Endometrial microvascular endothelial cells (primary cell): Measurements from ENCODE around the gene ALDOA. TPM values are rescaled to one million over a fixed set of nuclear protein-coding genes. Genes with fewer than 3 reads are reported as not detected.

ENCODE experiments used
- in situ Hi-C: cut with HindIII; loops from 2 replicates; pipeline ENCODE4 v1.10.0; 2017; ENCODE audit warnings: low sequenced_read_pairs, low pct_unique_long_range_greater_than_20kb; ENCODE audit errors: inconsistent ontology term
- total RNA-seq: library from RNA; depleted of rRNA; stranded (reverse); fragments of >200 nt; gene quantifications from one replicate; pipeline ENCODE4 v1.2.3, GENCODE V29; 2015; ENCODE audit errors: inconsistent ontology term

Gene ALDOA
- total RNA-seq, 1 donor from 2014 or later, result 1,335 TPM

DNA sequence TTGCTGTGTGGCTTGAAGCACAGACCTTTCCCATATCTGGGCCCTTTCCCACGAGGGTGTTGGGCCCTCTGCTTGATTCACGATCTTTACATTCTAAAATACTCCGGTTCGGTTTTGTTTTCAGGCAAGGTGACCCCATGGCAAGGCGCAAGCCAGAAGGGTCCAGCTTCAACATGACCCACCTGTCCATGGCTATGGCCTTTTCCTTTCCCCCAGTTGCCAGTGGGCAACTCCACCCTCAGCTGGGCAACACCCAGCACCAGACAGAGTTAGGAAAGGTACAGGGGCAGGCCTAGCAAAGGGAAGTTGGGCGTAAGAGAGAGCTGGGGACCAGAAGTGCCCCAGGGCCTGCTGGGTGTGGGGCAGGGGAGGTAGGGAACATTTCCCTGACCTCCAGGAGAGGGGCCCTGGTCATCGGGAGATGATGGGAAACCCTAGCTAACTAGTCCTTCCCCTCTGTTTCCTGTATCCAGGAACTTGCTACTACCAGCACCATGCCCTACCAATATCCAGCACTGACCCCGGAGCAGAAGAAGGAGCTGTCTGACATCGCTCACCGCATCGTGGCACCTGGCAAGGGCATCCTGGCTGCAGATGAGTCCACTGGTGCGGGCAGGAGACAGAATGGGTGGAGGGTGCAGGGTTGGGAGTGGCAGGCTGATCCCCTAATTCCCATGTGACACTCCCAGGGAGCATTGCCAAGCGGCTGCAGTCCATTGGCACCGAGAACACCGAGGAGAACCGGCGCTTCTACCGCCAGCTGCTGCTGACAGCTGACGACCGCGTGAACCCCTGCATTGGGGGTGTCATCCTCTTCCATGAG, 1.4 kb downstream of the ALDOA start:
- in situ Hi-C loops, result no loop called here

DNA sequence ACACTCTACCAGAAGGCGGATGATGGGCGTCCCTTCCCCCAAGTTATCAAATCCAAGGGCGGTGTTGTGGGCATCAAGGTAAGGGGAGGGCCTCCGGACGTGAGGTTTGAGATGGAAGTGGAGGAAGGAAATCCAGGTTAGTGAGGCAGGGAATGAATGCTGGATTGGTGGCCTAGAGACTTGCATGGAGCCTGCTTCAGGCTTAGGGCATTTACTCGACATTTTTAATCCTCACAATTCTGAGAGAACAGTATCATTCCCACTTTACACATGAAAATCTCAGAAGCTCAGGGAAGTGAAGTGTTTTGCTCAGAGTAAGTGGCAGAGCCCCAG, 2.0 kb downstream of the ALDOA start:
- in situ Hi-C loops, result no loop called here

DNA sequence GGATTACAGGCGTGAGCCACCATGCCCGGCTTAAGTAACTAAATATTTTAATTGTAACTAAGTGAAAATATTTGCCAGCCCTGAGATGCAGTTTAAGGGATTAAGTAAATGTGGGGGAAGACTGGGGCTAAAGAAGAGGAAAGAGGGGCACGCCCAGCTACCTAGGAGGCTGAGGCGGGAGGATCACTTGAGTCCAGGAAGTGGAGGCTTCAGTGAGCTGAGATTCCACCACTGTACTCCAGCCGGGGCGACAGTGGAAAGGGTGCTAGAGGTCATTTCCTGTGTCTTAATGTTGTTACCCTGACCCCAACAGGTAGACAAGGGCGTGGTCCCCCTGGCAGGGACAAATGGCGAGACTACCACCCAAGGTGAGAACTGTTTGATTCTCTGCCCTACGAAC, 2.8 kb downstream of the ALDOA start:
- in situ Hi-C loops, result no loop called here

DNA sequence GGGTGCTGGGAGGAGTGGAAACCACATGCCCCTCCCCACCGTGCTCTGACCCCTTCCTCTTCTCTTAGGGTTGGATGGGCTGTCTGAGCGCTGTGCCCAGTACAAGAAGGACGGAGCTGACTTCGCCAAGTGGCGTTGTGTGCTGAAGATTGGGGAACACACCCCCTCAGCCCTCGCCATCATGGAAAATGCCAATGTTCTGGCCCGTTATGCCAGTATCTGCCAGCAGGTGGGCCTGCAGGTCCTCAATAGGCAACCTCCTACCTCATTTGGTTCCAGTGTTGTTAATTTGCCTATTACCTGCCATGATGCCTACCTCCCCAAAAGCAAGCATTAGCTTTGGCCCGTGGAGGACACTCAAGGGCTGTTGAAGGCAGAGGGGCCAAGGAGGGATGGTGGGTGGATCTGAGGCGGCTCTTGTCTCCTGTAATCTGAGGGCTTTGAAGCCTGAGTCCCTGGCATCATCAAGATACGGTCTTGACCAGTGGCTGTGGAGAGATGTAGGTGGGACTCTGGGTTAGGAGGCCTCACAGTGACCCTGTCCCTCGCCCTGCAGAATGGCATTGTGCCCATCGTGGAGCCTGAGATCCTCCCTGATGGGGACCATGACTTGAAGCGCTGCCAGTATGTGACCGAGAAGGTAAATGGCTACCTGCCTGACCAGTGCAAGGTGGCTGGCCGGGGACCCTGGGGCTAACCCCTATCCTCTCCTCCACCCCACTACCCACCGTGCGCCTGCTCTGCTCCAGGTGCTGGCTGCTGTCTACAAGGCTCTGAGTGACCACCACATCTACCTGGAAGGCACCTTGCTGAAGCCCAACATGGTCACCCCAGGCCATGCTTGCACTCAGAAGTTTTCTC, 3.4 kb downstream of the ALDOA start:
- in situ Hi-C loops, result no loop called here

DNA sequence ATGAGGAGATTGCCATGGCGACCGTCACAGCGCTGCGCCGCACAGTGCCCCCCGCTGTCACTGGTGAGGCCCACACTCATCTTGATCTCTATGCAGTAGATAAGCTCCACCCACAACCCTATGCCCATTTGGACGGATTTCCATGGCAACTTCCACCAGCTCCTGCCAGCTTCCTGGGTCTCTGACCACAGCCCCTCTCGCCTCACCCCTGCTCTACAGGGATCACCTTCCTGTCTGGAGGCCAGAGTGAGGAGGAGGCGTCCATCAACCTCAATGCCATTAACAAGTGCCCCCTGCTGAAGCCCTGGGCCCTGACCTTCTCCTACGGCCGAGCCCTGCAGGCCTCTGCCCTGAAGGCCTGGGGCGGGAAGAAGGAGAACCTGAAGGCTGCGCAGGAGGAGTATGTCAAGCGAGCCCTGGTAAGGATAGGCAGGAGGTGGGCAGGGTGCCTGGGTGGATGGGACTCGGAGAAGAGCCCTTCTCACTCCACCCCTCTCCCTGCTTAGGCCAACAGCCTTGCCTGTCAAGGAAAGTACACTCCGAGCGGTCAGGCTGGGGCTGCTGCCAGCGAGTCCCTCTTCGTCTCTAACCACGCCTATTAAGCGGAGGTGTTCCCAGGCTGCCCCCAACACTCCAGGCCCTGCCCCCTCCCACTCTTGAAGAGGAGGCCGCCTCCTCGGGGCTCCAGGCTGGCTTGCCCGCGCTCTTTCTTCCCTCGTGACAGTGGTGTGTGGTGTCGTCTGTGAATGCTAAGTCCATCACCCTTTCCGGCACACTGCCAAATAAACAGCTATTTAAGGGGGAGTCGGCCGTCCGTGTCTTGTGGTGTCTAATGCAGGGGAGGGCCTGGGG, 4.3 kb downstream of the ALDOA start:
- in situ Hi-C loops, result no loop called here

DNA sequence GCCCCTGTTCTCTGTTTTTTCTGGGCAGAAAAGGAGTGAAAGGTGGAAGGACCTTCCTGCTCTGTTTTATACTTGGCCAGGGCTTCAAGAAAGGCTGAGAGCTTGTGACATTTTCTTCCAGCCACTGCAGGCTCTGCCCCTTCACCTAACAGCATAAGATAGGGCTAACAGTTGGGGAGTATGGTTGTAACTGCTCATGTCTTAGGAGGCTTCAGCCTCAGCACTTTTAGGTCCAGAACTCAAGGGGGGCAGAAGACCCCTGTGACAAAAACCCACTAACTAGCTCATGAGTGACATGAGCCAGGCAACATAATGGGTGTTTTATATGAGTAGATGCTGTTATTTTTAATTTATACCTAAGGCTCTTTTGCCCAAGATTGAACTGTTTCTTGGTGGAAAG, 4.9 kb downstream of the ALDOA start:
- in situ Hi-C loops, result no loop called here

DNA sequence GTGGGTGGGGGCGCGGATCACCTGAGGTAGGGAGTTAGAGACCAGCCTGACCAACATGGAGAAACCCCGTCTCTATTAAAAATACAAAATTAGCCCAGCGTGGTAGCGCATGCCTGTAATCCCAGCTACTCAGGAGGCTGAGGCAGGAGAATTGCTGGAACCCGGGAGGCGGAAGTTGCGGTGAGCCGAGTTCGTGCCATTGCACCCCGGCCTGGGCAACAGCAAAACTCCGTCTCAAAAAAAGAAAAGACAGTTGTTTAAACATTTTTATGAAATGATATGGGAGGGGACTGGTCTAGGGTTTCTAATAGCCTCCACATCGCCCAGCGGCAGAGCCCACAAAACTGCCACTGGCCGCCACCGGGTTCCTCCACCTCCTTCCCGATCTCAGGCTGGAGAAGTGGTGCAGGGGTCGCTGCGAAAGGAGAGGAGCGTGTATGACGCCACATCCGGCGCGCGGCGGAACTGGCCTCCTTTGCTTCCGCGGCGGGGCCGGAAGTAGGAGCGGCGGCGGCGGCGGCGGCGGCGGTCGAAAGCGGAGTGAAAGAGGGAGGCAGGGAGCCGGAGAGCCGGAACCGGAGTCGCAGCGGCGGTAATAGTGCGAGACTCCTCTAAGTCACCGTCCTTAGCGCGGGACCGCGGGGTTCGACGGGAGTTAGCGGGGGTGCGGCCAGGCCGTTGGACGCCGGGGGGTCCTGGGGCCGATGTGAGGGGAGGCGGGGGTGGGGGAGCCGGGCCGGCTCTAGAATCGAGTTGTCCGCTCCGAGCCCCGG, 10.1 kb downstream of the ALDOA start, which contains the start of gene PPP4C:
Gene PPP4C (plus strand): TSS at position 492 of the 773 bp plus-strand sequence. CDS start 384 bp downstream, outside the sequence.
- in situ Hi-C loops, result no loop called here

DNA sequence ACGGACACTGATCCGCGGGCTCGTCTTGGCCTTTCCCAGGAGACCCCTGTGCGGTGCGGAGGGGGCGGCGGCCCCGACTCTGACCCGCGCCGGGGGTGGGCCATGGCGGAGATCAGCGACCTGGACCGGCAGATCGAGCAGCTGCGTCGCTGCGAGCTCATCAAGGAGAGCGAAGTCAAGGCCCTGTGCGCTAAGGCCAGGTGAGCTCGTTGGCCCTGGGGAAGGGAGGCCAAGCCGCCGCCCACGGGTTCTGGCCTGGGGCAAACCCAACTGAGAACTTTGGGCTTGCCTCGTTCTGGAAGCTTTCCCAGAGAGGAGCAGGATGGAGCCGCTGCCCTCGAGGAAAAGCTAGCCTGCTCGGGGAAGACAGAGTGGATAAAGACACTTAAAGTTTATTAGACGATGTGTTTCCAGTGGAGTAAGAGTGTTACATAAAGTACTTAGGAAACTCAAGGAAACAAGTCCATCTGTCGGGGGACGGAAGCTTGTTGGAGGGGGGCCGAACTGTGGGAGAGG, 10.8 kb downstream of the ALDOA start:
- in situ Hi-C loops, result no loop called here

DNA sequence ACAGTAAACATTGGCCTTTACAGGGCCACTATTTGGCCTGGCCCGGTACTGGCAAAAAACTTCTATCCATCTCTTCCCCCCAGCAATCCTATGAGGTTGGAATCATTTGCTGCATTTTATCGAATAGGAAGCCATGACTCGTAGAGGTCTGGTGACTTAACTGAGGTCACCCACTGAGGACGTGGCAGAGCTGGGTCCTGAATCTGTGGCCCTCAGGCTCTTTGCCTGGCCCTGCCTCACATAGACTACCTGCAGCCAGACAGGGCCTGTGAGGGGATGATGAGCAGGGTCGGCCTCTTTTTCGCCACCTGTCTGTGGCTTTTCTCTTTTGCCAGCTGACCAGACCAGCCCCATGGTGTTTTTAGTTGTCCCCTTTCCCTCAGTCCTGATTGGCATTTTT, 12.1 kb downstream of the ALDOA start:
- in situ Hi-C loops, result no loop called here

DNA sequence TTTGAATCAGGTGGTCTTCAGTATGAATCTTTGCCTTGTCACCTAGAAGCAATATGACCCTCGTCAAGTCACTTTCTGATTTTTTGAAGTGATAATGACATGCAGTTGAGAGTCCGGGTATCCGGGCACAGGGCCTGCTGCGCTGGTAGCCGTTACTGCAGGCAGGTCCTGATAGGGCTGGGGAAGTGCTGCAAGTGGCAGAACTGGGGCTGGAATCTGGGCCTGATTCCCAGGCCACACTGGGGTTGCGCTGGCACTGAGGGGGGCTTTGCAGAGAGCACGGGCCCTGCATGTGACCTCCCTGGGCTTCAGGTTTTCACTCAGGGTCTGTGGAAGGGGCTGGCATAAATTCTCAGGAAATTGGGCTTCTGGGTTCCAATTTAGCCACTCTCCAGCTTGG, 13.2 kb downstream of the ALDOA start:
- in situ Hi-C loops, result no loop called here

DNA sequence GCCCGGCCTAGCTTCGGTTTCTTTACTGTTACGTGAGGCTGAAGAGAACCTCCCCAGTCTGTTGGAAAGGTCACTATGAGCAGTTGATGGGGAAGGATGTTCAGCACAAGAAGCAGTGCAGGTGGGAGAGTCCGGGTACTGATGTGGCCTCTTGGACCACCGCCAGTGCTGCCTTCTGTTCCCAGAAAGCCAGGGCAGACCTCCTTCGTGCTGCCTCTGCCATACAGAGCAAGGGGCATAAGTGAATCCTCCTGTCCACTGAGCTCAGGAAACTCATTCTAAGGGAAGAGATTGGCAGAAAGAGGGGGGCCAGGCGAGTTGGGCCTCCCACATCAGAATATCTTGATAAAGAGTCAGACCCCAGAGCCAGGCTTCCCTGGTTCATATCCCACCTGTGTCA, 13.9 kb downstream of the ALDOA start:
- in situ Hi-C loops, result no loop called here

DNA sequence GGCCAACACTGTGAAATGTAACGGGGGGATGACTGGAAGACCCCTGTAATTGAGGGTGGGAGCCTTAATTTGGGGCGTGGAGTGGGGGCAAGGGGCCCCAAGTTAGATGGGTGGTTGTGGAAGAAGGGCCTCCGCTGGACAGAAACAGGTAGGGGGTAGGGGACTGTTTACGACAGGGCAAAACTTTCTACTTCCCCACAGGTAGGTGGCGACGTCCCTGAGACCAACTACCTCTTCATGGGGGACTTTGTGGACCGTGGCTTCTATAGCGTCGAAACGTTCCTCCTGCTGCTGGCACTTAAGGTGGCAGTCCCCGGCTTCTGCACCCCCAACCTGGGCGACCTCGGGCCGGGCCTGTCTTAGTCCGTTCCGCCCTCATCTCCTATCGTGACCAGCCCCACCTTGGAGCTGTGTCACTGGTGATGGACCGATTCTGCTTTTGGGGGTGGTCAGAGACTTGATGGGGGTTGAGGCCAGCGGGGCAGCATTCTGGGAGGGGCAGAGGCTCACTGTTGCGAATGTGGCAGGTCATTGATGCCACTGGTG, 17.1 kb downstream of the ALDOA start:
- in situ Hi-C loops, result no loop called here

DNA sequence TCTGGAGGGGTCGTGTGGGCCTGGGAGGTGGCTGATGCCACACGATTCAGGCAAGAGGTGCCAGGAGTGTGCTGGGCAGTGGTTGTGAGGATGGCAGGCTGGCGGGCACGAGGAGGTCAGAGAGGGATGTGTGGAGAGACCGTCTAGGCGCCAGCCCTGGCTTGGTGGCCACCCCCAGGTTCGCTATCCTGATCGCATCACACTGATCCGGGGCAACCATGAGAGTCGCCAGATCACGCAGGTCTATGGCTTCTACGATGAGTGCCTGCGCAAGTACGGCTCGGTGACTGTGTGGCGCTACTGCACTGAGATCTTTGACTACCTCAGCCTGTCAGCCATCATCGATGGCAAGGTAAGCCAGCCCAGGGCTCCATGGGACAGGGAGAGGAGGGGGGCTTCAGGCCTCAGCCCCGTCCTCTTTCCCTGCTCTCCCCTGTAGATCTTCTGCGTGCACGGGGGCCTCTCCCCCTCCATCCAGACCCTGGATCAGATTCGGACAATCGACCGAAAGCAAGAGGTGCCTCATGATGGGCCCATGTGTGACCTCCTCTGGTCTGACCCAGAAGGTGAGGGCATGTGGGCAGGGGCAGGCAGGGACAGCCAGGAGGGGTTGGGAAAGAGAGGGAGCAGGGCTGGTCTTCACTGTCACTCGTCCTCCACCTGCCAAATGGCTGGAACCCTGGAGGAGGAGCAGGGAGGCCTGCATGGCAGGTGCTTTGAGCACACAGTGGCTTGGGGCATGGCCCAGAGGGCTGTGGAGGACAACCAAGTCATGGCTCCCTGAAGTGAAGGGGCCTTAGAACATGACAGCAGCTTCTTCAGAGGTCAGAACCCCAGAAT, 17.9 kb downstream of the ALDOA start:
- in situ Hi-C loops, result no loop called here

DNA sequence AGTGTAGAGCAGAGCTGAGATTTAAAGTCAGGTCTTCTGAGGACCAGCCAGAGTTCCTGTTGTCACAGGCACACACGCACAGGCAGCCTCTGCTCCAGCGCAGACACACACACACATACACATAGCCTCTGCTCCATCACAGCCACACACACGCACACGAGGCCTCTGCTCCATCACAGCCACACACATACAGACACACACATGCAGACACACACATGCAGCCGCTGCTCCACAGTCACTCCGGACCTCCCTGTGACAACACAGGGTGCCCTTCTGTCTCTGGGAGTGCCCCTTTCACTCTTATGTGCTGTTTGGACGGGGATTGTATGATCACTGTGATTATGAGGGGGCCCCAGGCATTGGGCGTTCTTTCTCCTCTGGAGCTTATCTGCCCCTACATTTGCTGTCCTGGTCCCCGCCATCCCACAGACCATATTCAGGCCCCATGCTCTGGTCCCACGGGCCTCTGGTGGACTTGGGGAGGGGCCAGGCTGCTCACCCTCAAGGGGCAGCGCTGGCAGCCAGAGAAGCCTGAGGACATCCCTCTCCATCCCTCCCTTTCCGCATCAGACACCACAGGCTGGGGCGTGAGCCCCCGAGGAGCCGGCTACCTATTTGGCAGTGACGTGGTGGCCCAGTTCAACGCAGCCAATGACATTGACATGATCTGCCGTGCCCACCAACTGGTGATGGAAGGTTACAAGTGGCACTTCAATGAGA, 18.7 kb downstream of the ALDOA start:
- in situ Hi-C loops, result no loop called here

DNA sequence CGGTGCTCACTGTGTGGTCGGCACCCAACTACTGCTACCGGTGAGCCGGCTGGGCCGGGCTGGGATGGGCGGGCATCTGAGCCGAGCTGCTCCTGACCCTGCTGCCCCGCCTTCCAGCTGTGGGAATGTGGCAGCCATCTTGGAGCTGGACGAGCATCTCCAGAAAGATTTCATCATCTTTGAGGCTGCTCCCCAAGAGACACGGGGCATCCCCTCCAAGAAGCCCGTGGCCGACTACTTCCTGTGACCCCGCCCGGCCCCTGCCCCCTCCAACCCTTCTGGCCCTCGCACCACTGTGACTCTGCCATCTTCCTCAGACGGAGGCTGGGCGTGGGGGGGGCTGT, 19.2 kb downstream of the ALDOA start:
- in situ Hi-C loops, result no loop called here

DNA sequence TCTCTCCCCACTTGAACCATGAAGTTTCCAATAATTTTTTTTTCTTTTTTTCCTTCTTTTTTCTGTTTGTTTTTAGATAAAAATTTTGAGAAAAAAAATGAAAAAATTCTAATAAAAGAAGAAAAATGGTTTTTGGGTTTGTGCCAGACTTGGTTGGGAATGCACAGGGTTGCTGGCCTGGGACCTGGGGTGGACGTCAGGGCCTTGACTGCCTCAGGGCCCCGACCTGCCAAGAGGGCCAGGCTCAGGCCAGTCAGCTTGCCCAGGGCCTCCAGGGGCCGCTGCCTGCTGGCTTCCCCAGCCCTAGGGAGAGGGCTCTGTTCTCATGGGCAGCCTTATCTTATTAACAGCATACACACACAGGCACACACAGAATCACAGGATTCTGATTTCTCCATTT, 19.7 kb downstream of the ALDOA start:
- in situ Hi-C loops, result no loop called here

DNA sequence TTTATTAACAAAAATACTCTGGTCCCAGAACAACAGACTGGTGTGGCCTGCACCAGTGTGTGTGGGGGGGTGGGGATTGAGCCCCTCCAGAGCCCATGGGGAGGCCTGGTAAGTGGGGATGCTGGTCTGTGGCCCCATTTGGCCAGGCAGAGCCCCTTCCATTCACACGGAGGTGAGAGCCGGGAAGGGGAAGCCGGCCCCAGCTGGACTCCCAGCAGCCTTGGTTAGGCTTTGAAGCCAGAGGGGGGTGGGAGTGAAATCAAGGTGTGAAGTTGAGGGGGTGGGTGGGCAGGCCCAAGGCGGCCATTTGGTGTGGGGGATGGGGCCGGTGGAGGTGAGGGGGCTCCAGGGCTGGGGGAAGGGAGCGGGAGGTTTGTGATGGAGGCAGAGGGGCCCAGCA, 20.3 kb downstream of the ALDOA start:
- in situ Hi-C loops, result no loop called here
